ENCODE results near the gene MTOR. TPM values are rescaled to one million over a fixed set of nuclear protein-coding genes. Genes with fewer than 3 reads are reported as not detected.

MTOR gene
- total RNA-seq, 1 experiment from 2014 or later = 48.0 TPM

DNA sequence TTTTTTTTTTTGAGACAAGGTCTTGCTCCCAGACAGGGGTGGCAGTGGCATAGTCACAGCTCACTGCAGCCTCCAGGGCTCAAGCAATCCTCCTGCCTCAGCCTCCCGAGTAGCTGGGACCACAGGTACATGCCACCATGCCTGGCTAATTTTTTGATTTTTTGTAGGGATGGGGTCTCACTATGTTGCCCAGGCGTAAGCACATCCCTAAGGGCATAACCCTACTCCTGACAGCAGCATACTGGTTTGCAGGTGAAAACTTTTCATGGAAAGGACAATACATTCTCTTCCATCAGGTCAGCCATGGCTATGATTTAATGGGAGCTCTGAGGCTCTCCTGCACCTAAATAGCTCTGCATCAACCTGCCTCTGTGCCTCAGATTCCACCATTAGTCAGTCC lies 40.0 kb upstream of the MTOR start:
- Histone ChIP-seq H3K27me3 (ENCODE audit: low read length) (no peaks in the 10 kb centered on the region), H3K9ac (ENCODE audit: low read length) (no peak overlapping the region), H3K4me1 (ENCODE audit: insufficient read depth, low read length) (no peaks in the 10 kb centered on the region), H3K9me2 (replicated peaks; ENCODE audit: low read length) (no peaks in the 10 kb centered on the region), H4K20me1 (ENCODE audit: low read length) (no peaks in the 10 kb centered on the region), H3K79me2 (ENCODE audit: low read length) (no peaks in the 10 kb centered on the region), H3F3A (ENCODE audit: low read length, unreplicated experiment) (no peaks in the 10 kb centered on the region), H2AFZ (ENCODE audit: low read length) (no peak overlapping the region), H3K4me2 (ENCODE audit: low read length) (no peak overlapping the region), H3K4me3 (ENCODE audit: low read length) (no peak overlapping the region), H3K27ac (ENCODE audit: low read length) (no peak overlapping the region), H3K36me3 (ENCODE audit: low read depth, low read length) (no peaks in the 10 kb centered on the region), H3K9me3 (ENCODE audit: low read length) (no peaks in the 10 kb centered on the region)
- BruUV-seq (replicated peaks) = no TSS peak
- TF ChIP-seq EZH2 (IDR thresholded peaks at IDR 0.05; ENCODE audit: low read length, unreplicated experiment) = no peak
- TF ChIP-seq, protein P1, sequence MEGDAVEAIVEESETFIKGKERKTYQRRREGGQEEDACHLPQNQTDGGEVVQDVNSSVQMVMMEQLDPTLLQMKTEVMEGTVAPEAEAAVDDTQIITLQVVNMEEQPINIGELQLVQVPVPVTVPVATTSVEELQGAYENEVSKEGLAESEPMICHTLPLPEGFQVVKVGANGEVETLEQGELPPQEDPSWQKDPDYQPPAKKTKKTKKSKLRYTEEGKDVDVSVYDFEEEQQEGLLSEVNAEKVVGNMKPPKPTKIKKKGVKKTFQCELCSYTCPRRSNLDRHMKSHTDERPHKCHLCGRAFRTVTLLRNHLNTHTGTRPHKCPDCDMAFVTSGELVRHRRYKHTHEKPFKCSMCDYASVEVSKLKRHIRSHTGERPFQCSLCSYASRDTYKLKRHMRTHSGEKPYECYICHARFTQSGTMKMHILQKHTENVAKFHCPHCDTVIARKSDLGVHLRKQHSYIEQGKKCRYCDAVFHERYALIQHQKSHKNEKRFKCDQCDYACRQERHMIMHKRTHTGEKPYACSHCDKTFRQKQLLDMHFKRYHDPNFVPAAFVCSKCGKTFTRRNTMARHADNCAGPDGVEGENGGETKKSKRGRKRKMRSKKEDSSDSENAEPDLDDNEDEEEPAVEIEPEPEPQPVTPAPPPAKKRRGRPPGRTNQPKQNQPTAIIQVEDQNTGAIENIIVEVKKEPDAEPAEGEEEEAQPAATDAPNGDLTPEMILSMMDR (conservative IDR thresholded peaks at IDR 0.05; ENCODE audit: low read depth, low read length) = no peak
- no peak for TF ChIP-seq EZH2phosphoT487 (IDR thresholded peaks at IDR 0.05; ENCODE audit: borderline replicate concordance, low read length)
- POLR2A ChIA-PET (ENCODE audit: unreplicated experiment) = no interaction called here
- CTCF ChIA-PET = no interaction called here
- DNase-seq = no peak
- ATAC-seq = no peak
- intact Hi-C loops (cut with micrococcal nuclease) = no loop called here

- Histone ChIP-seq H3K27me3 (ENCODE audit: low read length) (no peaks in the 10 kb centered on the region), H3K4me3 (ENCODE audit: low read length) (no peak overlapping the region), H3K79me2 (ENCODE audit: low read length) (no peaks in the 10 kb centered on the region), H3K9ac (ENCODE audit: low read length) (no peak overlapping the region), H3K36me3 (ENCODE audit: low read depth, low read length) (no peaks in the 10 kb centered on the region), H4K20me1 (ENCODE audit: low read length) (no peaks in the 10 kb centered on the region), H3K27ac (ENCODE audit: low read length) (no peak overlapping the region), H2AFZ (ENCODE audit: low read length) (no peak overlapping the region), H3K9me3 (ENCODE audit: low read length) (no peaks in the 10 kb centered on the region), H3K9me2 (replicated peaks; ENCODE audit: low read length) (no peaks in the 10 kb centered on the region), H3K4me1 (ENCODE audit: insufficient read depth, low read length) (no peaks in the 10 kb centered on the region), H3K4me2 (ENCODE audit: low read length) (no peak overlapping the region), H3F3A (ENCODE audit: low read length, unreplicated experiment) (no peaks in the 10 kb centered on the region)
- BruUV-seq (replicated peaks) = no TSS peak
- ATAC-seq = no peak
- POLR2A ChIA-PET (ENCODE audit: unreplicated experiment) = no interaction called here
- CTCF ChIA-PET = no interaction called here
- intact Hi-C loops (cut with micrococcal nuclease) = no loop called here
- no peak for TF ChIP-seq EZH2 (IDR thresholded peaks at IDR 0.05; ENCODE audit: low read length, unreplicated experiment)
- no peak for TF ChIP-seq EZH2phosphoT487 (IDR thresholded peaks at IDR 0.05; ENCODE audit: borderline replicate concordance, low read length)
- TF ChIP-seq, protein P1 (conservative IDR thresholded peaks at IDR 0.05; ENCODE audit: low read depth, low read length) = no peak
- no peak for DNase-seq
Observed at GRCh38 chr1:11301601-11302000, 39.2 kb upstream of the MTOR start.

GRCh38 chr1:11299225-11299574 lies 36.8 kb upstream of the MTOR start:
- Histone ChIP-seq H3K27ac (ENCODE audit: low read length) (no peak overlapping the region), H2AFZ (ENCODE audit: low read length) (no peak overlapping the region), H3K9ac (ENCODE audit: low read length) (no peak overlapping the region), H3K4me2 (ENCODE audit: low read length) (no peak overlapping the region), H3K79me2 (ENCODE audit: low read length) (no peaks in the 10 kb centered on the region), H4K20me1 (ENCODE audit: low read length) (no peaks in the 10 kb centered on the region), H3K36me3 (ENCODE audit: low read depth, low read length) (0 out of 2 replicates have a peak, but pooled peaks cover 8% of the 10 kb centered on the region), H3K4me3 (ENCODE audit: low read length) (no peak overlapping the region), H3K9me3 (ENCODE audit: low read length) (no peaks in the 10 kb centered on the region), H3K27me3 (ENCODE audit: low read length) (no peaks in the 10 kb centered on the region), H3F3A (ENCODE audit: low read length, unreplicated experiment) (no peaks in the 10 kb centered on the region), H3K9me2 (replicated peaks; ENCODE audit: low read length) (no peaks in the 10 kb centered on the region), H3K4me1 (ENCODE audit: insufficient read depth, low read length) (no peaks in the 10 kb centered on the region)
- CTCF ChIA-PET = no interaction called here
- intact Hi-C loops (cut with micrococcal nuclease) = no loop called here
- TF ChIP-seq EZH2 (IDR thresholded peaks at IDR 0.05; ENCODE audit: low read length, unreplicated experiment) (no peak), EZH2phosphoT487 (IDR thresholded peaks at IDR 0.05; ENCODE audit: borderline replicate concordance, low read length) (no peak)
- TF ChIP-seq, protein P1 (conservative IDR thresholded peaks at IDR 0.05; ENCODE audit: low read depth, low read length) = no peak
- no TSS peak for BruUV-seq (replicated peaks)
- no peak for DNase-seq
- ATAC-seq = no peak
- POLR2A ChIA-PET (ENCODE audit: unreplicated experiment) = no interaction called here
